Right lobe of liver (tissue), 6 donors: ENCODE data around the gene CHKA. TPM values are rescaled to one million over a fixed set of nuclear protein-coding genes. Genes with fewer than 3 reads are reported as not detected.

Experiments
- ATAC-seq, 4 donors: fragments of 200-7000 bp; cut with Tn5 transposase; one replicate each; pipeline ENCODE4 v1.9.1; 2020; ENCODE audit warnings: mild to moderate bottlenecking in 4 of 4, moderate library complexity in 4 of 4
- DNase-seq, 3 donors: peaks; one replicate each; pipeline ENCODE4 v3.0.0-alpha.2; 2020
- H3K27ac ChIP-seq, 3 donors: fragments of 200-600 bp; one replicate each; pipeline ENCODE4 v1.8.0; 2022
- H3K27me3 ChIP-seq, 2 donors: fragments of 200-600 bp; one replicate each; pipeline ENCODE4 v1.8.0; 2022
- H3K36me3 ChIP-seq, 4 donors: fragments of 200-600 bp; sonication (generic) in 1 of 4; one replicate each; pipeline versions ENCODE4 v1.5.1 to v1.8.0; 2017 to 2022; ENCODE audit warnings: control low read depth in 1 of 4
- H3K4me1 ChIP-seq, 4 donors: fragments of 200-600 bp; sonication (generic) in 1 of 4; one replicate each; pipeline versions ENCODE4 v1.5.1 to v1.8.0; 2017 to 2022; ENCODE audit warnings: control low read depth in 1 of 4
- H3K4me3 ChIP-seq, 3 donors: fragments of 200-600 bp; one replicate each; pipeline ENCODE4 v1.8.0; 2022
- H3K9me3 ChIP-seq, 4 donors: fragments of 200-600 bp; sonication (generic) in 1 of 4; one replicate each; pipeline versions ENCODE4 v1.5.1 to v1.8.0; 2017 to 2022; ENCODE audit warnings: control low read depth in 1 of 4
- POLR2A ChIP-seq: fragments of 450-650 bp; IDR thresholded peaks from one replicate; pipeline ENCODE4 v1.6.1; 2017; ENCODE audit warnings: antibody characterized with exemption, mild to moderate bottlenecking
- WGBS: methylation state at CpG from one replicate; pipeline ENCODE4 v1.1.6; 2018; ENCODE audit warnings: low coverage, low lambda C conversion rate; ENCODE audit not compliant: insufficient coverage; ENCODE audit errors: missing lambda C conversion rate; 5-methylcytosine and 5-hydroxymethylcytosine counted together
- intact Hi-C, 2 donors: fragments of 100-400 bp; cut with DNase I; formaldehyde crosslinking; loops; one replicate each; pipeline versions ENCODE4 v1.11.2 to v1.14.1; 2022
- total RNA-seq, 6 experiments: library from RNA; depleted of rRNA in 2 of 6; stranded (reverse); fragments of >200 nt in 2 of 6; fragmentation: NEBNext Ultra II Directional in 3 of 6; extraction: Animal tissue kit (Norgen Biotek cat#: 25700) in 3 of 6; gene quantifications; one replicate each; pipeline versions ENCODE4 v1.1.0 to v1.2.4, GENCODE V29; 2016 to 2023
- TF ChIP-seq, protein P1 (sequence below), 4 donors: fragments of 200-600 bp in 3 of 4; fragments of 450-650 bp in 1 of 4; IDR thresholded peaks; one replicate each; pipeline versions ENCODE4 v1.5.1 to v1.8.0; 2016 to 2022; ENCODE audit warnings: antibody characterized with exemption in 4 of 4, mild to moderate bottlenecking in 2 of 4
- donor health status: DM: no; HTN: yes; CAD: no.
- donor health status: DM: no; HTN: no; CAD: no.
- donor health status: DM: no; HTN: no; CAD: no.
- donor health status: DM: no; HTN: yes; CAD: no.
- donor health status: DM: no; HTN: yes; CAD: no.

The CHKA gene
- total RNA-seq, 6 experiments from 2014 or later, result 15.1 to 35.8 (median 28.5) TPM

DNA sequence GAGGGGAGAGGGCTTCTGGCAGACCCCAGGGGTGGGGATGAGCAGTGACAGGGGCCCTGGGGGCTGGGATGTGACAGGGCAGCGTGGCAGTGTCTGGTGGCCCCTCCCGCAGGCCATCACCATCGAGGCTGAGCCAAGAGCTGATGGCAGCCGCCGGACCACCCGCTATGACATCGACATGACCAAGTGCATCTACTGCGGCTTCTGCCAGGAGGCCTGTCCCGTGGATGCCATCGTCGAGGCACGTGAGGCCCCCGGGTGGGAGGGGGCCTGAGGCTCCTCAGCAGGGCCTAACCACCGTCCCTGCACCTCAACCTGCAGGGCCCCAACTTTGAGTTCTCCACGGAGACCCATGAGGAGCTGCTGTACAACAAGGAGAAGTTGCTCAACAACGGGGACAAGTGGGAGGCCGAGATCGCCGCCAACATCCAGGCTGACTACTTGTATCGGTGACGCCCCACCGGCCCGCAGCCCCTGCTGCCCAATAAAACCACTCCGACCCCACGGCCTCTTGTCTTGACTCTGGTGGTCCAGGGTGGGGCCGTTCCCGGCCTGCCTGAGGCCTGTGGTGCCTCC lies 85.0 kb downstream of the CHKA start:
- Histone ChIP-seq H3K27me3 (no peaks in the 10 kb centered on the region), H3K36me3 (peaks cover 0 to 8% (median 3%) of the 10 kb centered on the region in 4 donors), H3K4me3 (no peak overlapping the region), H3K27ac (peak overlapping the region; percentile 81 to 97 (median 94)), H3K4me1 (peaks cover 0 to 63% (median 27%) of the 10 kb centered on the region in 4 donors), H3K9me3 (no peaks in the 10 kb centered on the region)
- TF ChIP-seq, protein P1, sequence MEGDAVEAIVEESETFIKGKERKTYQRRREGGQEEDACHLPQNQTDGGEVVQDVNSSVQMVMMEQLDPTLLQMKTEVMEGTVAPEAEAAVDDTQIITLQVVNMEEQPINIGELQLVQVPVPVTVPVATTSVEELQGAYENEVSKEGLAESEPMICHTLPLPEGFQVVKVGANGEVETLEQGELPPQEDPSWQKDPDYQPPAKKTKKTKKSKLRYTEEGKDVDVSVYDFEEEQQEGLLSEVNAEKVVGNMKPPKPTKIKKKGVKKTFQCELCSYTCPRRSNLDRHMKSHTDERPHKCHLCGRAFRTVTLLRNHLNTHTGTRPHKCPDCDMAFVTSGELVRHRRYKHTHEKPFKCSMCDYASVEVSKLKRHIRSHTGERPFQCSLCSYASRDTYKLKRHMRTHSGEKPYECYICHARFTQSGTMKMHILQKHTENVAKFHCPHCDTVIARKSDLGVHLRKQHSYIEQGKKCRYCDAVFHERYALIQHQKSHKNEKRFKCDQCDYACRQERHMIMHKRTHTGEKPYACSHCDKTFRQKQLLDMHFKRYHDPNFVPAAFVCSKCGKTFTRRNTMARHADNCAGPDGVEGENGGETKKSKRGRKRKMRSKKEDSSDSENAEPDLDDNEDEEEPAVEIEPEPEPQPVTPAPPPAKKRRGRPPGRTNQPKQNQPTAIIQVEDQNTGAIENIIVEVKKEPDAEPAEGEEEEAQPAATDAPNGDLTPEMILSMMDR (IDR thresholded peaks at IDR 0.05), result no peak
- TF ChIP-seq POLR2A, result no peak
- DNase-seq, result peak in 2 of 3 donors; percentile 53 to 68
- WGBS, result no CpG with 5 or more reads among the region's 27 CpGs
- ATAC-seq, result no peak
- intact Hi-C loops, result no loop called here

- no peaks in the 10 kb centered on the region for H3K9me3 ChIP-seq
- no peak for TF ChIP-seq POLR2A
- TF ChIP-seq, protein P1 (IDR thresholded peaks at IDR 0.05), result no peak
- no peak for ATAC-seq
- H3K4me3 ChIP-seq, result no peak overlapping the region
- peak overlapping the region in 1 of 3 donors; percentile 94 for H3K27ac ChIP-seq
- H3K27me3 ChIP-seq, result no peaks in the 10 kb centered on the region
- peaks cover 0 to 8% (median 3%) of the 10 kb centered on the region in 4 donors for H3K36me3 ChIP-seq
- peaks cover 0 to 65% (median 28%) of the 10 kb centered on the region in 4 donors for H3K4me1 ChIP-seq
- WGBS, result 82% methylated on average over 9 of the region's 13 CpGs
- intact Hi-C loops, result no loop called here
- no peak for DNase-seq
Observed at GRCh38 chr11:68035266-68035876, 85.8 kb downstream of the CHKA start.

- peak overlapping the region; percentile 33 to 67 (median 59) for H3K27ac ChIP-seq
- ATAC-seq (peak; percentile 15 to 49 (median 38)), DNase-seq (peak; percentile 74 to 92 (median 87))
- H3K27me3 ChIP-seq, result no peaks in the 10 kb centered on the region
- peak overlapping the region in 1 of 3 donors; percentile 11 for H3K4me3 ChIP-seq
- H3K4me1 ChIP-seq, result peaks cover 0 to 62% (median 28%) of the 10 kb centered on the region in 4 donors
- no CpG with 5 or more reads among the region's 12 CpGs for WGBS
- TF ChIP-seq, protein P1 (IDR thresholded peaks at IDR 0.05), result no peak
- no peak for TF ChIP-seq POLR2A
- H3K36me3 ChIP-seq, result peaks cover 0 to 8% (median 3%) of the 10 kb centered on the region in 4 donors
- intact Hi-C loops, result no loop called here
- no peaks in the 10 kb centered on the region for H3K9me3 ChIP-seq
Observed at GRCh38 chr11:68033708-68034045, 87.5 kb downstream of the CHKA start.

GRCh38 chr11:68032997-68033707 lies 88.0 kb downstream of the CHKA start:
- Histone ChIP-seq H3K4me1 (peaks cover 0 to 57% (median 25%) of the 10 kb centered on the region in 4 donors), H3K9me3 (no peaks in the 10 kb centered on the region), H3K27me3 (no peaks in the 10 kb centered on the region), H3K4me3 (peak overlapping the region in 1 of 3 donors; percentile 11), H3K36me3 (peaks cover 0 to 8% (median 3%) of the 10 kb centered on the region in 4 donors), H3K27ac (peak overlapping the region; percentile 33 to 67 (median 59))
- intact Hi-C loops, result no loop called here
- no CpG with 5 or more reads among the region's 29 CpGs for WGBS
- TF ChIP-seq, protein P1 (IDR thresholded peaks at IDR 0.05), result no peak
- no peak for TF ChIP-seq POLR2A
- DNase-seq (no peak), ATAC-seq (peak in 1 of 4 donors; percentile 0)
